MM.1S (cell line): ENCODE measurements around the gene AMELY.

Experiments used
- EZH2 ChIP-seq: fragments of 300-600 bp; sonication (generic); optimal IDR thresholded peaks from 2 replicates; pipeline ENCODE3; 2017; ENCODE audit warnings: low read depth, mild to moderate bottlenecking, antibody characterized with exemption, low read length, mixed read lengths
- EZH2phosphoT487 ChIP-seq: fragments of 300-600 bp; sonication (generic); IDR thresholded peaks from 2 replicates; pipeline ENCODE4 v1.6.1; 2018; ENCODE audit warnings: antibody characterized with exemption, low read length
- TF ChIP-seq, protein P1 (sequence below): fragments of 300-600 bp; sonication (generic); IDR thresholded peaks from 2 replicates; pipeline ENCODE4 v1.5.1; 2016; ENCODE audit warnings: antibody characterized with exemption, low read length, mixed read lengths

GRCh38 chrY:6949947-6950346, 38.4 kb upstream of the AMELY start:
- TF ChIP-seq EZH2 (no peak), EZH2phosphoT487 (no peak)
- TF ChIP-seq, protein P1, sequence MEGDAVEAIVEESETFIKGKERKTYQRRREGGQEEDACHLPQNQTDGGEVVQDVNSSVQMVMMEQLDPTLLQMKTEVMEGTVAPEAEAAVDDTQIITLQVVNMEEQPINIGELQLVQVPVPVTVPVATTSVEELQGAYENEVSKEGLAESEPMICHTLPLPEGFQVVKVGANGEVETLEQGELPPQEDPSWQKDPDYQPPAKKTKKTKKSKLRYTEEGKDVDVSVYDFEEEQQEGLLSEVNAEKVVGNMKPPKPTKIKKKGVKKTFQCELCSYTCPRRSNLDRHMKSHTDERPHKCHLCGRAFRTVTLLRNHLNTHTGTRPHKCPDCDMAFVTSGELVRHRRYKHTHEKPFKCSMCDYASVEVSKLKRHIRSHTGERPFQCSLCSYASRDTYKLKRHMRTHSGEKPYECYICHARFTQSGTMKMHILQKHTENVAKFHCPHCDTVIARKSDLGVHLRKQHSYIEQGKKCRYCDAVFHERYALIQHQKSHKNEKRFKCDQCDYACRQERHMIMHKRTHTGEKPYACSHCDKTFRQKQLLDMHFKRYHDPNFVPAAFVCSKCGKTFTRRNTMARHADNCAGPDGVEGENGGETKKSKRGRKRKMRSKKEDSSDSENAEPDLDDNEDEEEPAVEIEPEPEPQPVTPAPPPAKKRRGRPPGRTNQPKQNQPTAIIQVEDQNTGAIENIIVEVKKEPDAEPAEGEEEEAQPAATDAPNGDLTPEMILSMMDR, result no peak
